Adipocyte (in vitro differentiated cells): ENCODE results near the gene SND1.

Experiments
- DNase-seq: peaks from one replicate; pipeline ENCODE4 v3.0.0-alpha.2; 2015; ENCODE audit warnings: low read depth
- H3K27me3 ChIP-seq: replicated peaks from 2 replicates; pipeline ENCODE4 v1.7.0; 2013; ENCODE audit warnings: mild to moderate bottlenecking, low read length, moderate library complexity; ENCODE audit not compliant: control insufficient read depth, insufficient read depth
- H3K36me3 ChIP-seq: 2 replicates; pipeline ENCODE4 v1.7.0; 2013; ENCODE audit warnings: low read length, mild to moderate bottlenecking, moderate library complexity; ENCODE audit not compliant: control insufficient read depth, insufficient read depth, severe bottlenecking
- H3K4me1 ChIP-seq: 2 replicates; pipeline ENCODE4 v1.7.0; 2013; ENCODE audit warnings: mild to moderate bottlenecking, low read length, moderate library complexity; ENCODE audit not compliant: control insufficient read depth, insufficient read depth
- H3K4me3 ChIP-seq: 2 replicates; pipeline ENCODE4 v1.7.0; 2013; ENCODE audit warnings: mild to moderate bottlenecking, low read length, moderate library complexity
- H3K9ac ChIP-seq: 2 replicates; pipeline ENCODE4 v1.7.0; 2013; ENCODE audit warnings: mild to moderate bottlenecking, low read length, moderate library complexity
- H3K9me3 ChIP-seq: 2 replicates; pipeline ENCODE4 v1.7.0; 2013; ENCODE audit warnings: mild to moderate bottlenecking, low read length, moderate library complexity; ENCODE audit not compliant: control insufficient read depth

SND1 gene

DNA sequence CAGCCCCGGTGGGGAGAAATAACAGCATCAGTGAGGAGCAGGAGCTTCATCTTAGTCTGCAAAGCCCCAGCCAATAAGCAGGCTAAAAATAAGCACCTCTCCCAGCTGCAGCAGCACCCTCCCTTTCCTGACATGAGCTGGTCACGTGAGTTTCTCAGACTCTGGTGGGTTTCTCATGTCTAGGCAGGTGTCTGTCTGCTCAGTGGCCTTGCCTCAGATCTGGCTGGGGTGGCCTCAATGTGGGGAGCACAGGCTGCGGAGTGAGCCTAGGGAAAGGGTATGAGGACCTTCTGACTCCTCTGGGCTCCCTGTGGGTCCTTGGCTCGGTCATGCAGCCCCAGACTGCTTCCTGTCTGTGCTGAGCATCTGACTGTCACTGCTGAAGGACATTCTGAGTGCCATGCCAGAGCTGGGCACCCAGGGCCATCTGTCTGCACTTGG, 460.8 kb downstream of the SND1 start:
- Histone ChIP-seq H3K9ac (no peak overlapping the region), H3K27me3 (peaks cover 31% of the 10 kb centered on the region), H3K9me3 (peaks cover 7% of the 10 kb centered on the region), H3K36me3 (no peaks in the 10 kb centered on the region), H3K4me1 (no peaks in the 10 kb centered on the region), H3K4me3 (no peak overlapping the region)
- DNase-seq, result no peak

DNA sequence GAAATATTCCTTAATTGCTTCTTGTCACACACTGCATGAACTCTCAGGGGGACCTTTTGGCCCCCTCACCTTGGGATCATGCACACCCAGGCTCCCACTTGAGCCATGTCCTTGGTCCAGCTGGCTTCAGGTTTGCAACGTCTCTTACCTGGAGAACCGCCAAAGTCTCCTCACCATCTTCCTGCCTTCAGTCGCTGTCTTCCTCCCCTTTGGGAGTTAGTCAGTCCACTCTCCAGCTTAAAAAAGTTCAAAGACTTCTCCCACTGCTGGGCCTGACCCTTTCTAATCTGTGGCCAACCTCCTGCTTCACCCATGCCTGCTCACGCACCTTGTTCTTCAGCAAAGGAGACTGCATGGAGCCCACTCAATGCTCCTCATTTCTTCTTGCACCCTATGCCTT, 461.8 kb downstream of the SND1 start:
- no peak overlapping the region for H3K9ac ChIP-seq
- no peaks in the 10 kb centered on the region for H3K4me1 ChIP-seq
- no peak for DNase-seq
- H3K27me3 ChIP-seq, result peaks cover 27% of the 10 kb centered on the region
- H3K4me3 ChIP-seq, result no peak overlapping the region
- peaks cover 7% of the 10 kb centered on the region for H3K9me3 ChIP-seq
- H3K36me3 ChIP-seq, result no peaks in the 10 kb centered on the region

DNA sequence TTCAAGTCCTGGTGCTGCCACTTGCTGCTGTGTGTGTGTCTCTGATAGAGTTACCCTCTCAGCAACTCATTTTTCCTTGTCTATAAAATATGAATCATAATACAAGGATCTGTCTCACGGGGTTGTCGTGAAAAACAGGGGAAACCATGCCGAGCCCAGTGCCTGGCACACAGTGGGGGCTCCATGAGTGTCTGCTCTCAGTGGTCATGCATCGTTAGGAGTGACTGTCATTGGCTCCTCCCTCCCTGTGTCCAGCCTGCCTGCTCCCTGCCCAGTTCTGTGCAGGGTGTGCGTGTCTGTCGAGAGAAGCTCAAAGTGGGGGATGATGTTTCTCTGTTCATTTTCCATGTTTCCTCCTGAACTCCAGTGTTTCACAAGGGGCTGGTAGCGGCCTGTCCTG, 462.8 kb downstream of the SND1 start:
- H3K4me1 ChIP-seq, result no peaks in the 10 kb centered on the region
- DNase-seq, result no peak
- peaks cover 24% of the 10 kb centered on the region for H3K27me3 ChIP-seq
- peaks cover 7% of the 10 kb centered on the region for H3K9me3 ChIP-seq
- H3K36me3 ChIP-seq, result no peaks in the 10 kb centered on the region
- no peak overlapping the region for H3K9ac ChIP-seq
- H3K4me3 ChIP-seq, result no peak overlapping the region

DNA sequence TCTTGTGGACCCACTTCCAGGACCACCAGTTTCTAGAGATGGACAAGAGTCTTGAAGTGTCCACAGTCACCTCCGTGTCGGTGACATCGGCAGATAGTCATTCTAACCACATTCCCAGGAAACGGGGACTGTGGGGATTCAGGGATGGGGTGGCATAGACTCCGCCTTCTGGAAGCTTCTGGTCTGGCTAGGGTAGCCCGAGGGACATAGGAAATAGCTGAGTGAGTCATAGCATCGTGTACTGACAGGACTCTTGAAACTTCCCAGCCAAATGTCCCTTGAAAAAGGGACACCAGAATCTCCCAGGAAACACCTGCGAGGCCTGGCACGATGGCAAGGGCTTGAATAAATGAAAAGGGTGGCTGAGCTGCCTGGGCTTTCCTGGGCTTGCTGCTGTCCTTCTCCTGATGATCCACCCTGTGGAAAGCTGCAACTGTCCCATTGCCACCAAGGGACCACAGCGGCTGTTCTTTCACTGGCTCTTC, 463.4 kb downstream of the SND1 start:
- Histone ChIP-seq H3K4me1 (no peaks in the 10 kb centered on the region), H3K4me3 (no peak overlapping the region), H3K9me3 (peaks cover 7% of the 10 kb centered on the region), H3K27me3 (peaks cover 24% of the 10 kb centered on the region), H3K9ac (no peak overlapping the region), H3K36me3 (no peaks in the 10 kb centered on the region)
- DNase-seq, result peak; percentile 38

DNA sequence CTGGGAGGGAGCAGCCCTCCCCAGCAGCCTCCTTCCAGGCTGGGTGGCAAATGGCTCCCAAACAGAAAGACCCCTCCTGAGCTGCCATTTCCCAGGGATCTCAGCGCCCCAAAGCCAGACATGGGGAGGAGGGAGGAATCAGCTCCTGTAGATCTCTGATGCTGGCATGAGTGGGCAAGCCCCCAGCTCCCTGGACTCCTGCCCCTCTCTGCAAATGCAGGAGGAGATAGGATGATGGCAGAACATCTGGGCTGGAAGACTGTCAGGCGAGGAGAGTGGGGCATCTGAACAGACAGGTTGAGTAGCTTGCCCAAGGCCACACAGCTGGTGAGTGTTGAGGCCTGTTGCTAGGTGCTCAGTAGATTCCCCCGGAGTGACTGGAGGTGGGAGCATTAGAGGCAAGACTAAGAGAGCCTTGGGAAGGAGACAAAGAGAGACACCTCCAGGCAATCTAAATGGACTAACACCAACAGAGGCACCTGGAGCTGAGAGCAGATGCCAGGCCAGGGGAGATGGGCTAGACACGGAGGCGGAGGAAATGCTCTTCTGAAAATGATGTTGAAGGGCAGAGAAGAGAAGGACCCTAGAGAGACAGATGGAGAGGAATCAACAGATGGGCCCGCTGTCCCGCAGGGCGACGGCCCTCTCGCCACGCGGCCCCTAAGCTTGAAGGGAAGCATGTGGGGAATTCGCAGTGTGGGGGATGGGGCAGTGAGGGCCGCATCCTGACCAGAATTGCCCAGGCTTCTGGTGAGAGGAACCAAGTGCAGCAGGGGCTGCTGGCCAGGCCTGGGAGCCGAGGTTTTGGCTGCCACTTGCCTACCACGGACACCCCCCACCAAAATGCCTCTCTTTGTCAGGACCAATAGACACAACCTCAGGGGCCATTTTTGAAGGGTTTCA, 464.1 kb downstream of the SND1 start:
- H3K4me3 ChIP-seq, result no peak overlapping the region
- H3K9ac ChIP-seq, result no peak overlapping the region
- no peaks in the 10 kb centered on the region for H3K36me3 ChIP-seq
- H3K9me3 ChIP-seq, result peaks cover 7% of the 10 kb centered on the region
- no peak for DNase-seq
- H3K27me3 ChIP-seq, result peaks cover 24% of the 10 kb centered on the region
- no peaks in the 10 kb centered on the region for H3K4me1 ChIP-seq

- Histone ChIP-seq H3K9me3 (peaks cover 7% of the 10 kb centered on the region), H3K4me3 (no peak overlapping the region), H3K9ac (no peak overlapping the region), H3K4me1 (peaks cover 3% of the 10 kb centered on the region), H3K36me3 (no peaks in the 10 kb centered on the region), H3K27me3 (peaks cover 24% of the 10 kb centered on the region)
- DNase-seq, result no peak
These were observed 464.7 kb downstream of the SND1 start for GRCh38 chr7:128116740-128117139.

GRCh38 chr7:128117691-128118090, 465.7 kb downstream of the SND1 start:
- H3K4me3 ChIP-seq, result no peak overlapping the region
- no peaks in the 10 kb centered on the region for H3K36me3 ChIP-seq
- H3K27me3 ChIP-seq, result peaks cover 15% of the 10 kb centered on the region
- no peak for DNase-seq
- peaks cover 7% of the 10 kb centered on the region for H3K9me3 ChIP-seq
- no peak overlapping the region for H3K9ac ChIP-seq
- peaks cover 8% of the 10 kb centered on the region for H3K4me1 ChIP-seq

- H3K9ac ChIP-seq, result no peak overlapping the region
- peaks cover 12% of the 10 kb centered on the region for H3K27me3 ChIP-seq
- H3K4me1 ChIP-seq, result peaks cover 13% of the 10 kb centered on the region
- H3K4me3 ChIP-seq, result no peak overlapping the region
- peaks cover 6% of the 10 kb centered on the region for H3K9me3 ChIP-seq
- no peak for DNase-seq
- H3K36me3 ChIP-seq, result no peaks in the 10 kb centered on the region
These were observed 467.0 kb downstream of the SND1 start for GRCh38 chr7:128119036-128119435.

GRCh38 chr7:128120116-128120515, 468.1 kb downstream of the SND1 start:
- no peaks in the 10 kb centered on the region for H3K36me3 ChIP-seq
- peaks cover 5% of the 10 kb centered on the region for H3K27me3 ChIP-seq
- no peak overlapping the region for H3K4me3 ChIP-seq
- no peaks in the 10 kb centered on the region for H3K9me3 ChIP-seq
- no peak for DNase-seq
- peaks cover 13% of the 10 kb centered on the region for H3K4me1 ChIP-seq
- H3K9ac ChIP-seq, result no peak overlapping the region

DNA sequence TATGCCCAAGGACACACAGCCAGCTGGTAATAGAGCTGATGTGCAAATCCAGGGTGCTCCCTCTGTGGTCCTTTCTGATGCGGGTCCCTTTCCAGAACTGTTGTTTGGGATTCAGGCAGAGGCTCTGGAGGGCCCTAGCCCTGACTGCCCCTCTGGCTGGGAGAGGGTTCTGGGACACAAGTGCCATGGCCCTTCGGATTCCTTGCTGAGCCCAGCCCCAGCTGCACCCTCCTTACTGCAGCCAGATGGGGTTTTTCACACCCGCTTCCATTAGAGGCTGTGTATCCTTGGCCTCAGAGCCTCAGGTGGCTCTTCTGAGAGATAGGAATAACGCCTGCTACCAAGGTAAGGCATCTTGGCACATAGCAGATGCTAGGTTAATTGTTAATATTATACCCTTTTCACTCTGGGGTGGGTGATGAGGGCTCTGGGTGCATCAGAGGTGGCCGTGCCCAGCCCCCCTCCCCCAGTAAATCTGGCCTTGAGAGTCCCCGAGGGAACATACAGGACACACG, 469.0 kb downstream of the SND1 start:
- H3K36me3 ChIP-seq, result no peaks in the 10 kb centered on the region
- peaks cover 2% of the 10 kb centered on the region for H3K27me3 ChIP-seq
- peaks cover 13% of the 10 kb centered on the region for H3K4me1 ChIP-seq
- H3K4me3 ChIP-seq, result peak overlapping the region; percentile 86
- no peaks in the 10 kb centered on the region for H3K9me3 ChIP-seq
- DNase-seq, result no peak
- H3K9ac ChIP-seq, result peak overlapping the region; percentile 85

- no peaks in the 10 kb centered on the region for H3K27me3 ChIP-seq
- no peaks in the 10 kb centered on the region for H3K36me3 ChIP-seq
These were observed 469.9 kb downstream of the SND1 start for GRCh38 chr7:128121711-128122530.

More at GRCh38 chr7:128121711-128122530, 469.9 kb downstream of the SND1 start:
- Histone ChIP-seq H3K4me1 (peaks cover 13% of the 10 kb centered on the region), H3K9ac (peak overlapping the region; percentile 85), H3K4me3 (peak overlapping the region; percentile 86), H3K9me3 (no peaks in the 10 kb centered on the region)
- DNase-seq, result no peak
